ENCODE measurements around the gene RAG2.

DNA sequence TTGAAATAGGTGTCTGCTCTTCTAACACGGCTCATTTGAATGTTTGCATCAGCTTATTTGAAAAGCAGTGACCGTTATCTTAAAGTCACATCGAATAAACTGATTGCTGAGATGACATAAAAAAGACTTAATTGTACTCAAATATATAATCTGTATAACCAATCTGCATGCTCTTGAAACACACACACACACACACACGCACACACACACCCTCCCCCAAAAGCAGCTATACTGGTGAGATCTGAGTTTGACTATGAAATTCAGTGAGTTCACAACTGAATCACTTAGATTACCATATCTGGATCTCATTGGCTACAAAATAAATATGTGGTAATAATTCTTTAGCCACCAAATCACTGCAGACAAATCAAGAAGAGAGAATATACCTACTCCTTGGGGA, 7.5 kb downstream of the RAG2 start:
- TF ChIP-seq, protein P1, sequence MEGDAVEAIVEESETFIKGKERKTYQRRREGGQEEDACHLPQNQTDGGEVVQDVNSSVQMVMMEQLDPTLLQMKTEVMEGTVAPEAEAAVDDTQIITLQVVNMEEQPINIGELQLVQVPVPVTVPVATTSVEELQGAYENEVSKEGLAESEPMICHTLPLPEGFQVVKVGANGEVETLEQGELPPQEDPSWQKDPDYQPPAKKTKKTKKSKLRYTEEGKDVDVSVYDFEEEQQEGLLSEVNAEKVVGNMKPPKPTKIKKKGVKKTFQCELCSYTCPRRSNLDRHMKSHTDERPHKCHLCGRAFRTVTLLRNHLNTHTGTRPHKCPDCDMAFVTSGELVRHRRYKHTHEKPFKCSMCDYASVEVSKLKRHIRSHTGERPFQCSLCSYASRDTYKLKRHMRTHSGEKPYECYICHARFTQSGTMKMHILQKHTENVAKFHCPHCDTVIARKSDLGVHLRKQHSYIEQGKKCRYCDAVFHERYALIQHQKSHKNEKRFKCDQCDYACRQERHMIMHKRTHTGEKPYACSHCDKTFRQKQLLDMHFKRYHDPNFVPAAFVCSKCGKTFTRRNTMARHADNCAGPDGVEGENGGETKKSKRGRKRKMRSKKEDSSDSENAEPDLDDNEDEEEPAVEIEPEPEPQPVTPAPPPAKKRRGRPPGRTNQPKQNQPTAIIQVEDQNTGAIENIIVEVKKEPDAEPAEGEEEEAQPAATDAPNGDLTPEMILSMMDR (IDR thresholded peaks at IDR 0.05; ENCODE audit: borderline replicate concordance, extremely low read depth, low read length, poor library complexity, severe bottlenecking), result no peak
- TF ChIP-seq EZH2 (IDR thresholded peaks at IDR 0.05; ENCODE audit: borderline replicate concordance, low read depth, low read length, severe bottlenecking), result no peak
